HG02970 (cell line): Measurements from ENCODE around the gene EXOC4.
"Not testable (repeated sequence)": the region's sequence is repeated elsewhere in the genome, so short reads cannot be mapped to it uniquely, and the experiment has no call there.

Experiments used
- ATAC-seq: cut with Tn5 transposase; IDR thresholded peaks from one replicate; pipeline ENCODE4 v1.9.1; 2021; ENCODE audit warnings: mild to moderate bottlenecking, moderate library complexity, moderate number of reproducible peaks; ENCODE audit not compliant: unreplicated experiment, low FRiP score

Gene EXOC4

GRCh38 chr7:133873631-133874030 lies 620.8 kb downstream of the EXOC4 start:
- no peak for ATAC-seq

GRCh38 chr7:133883591-133883990 lies 630.7 kb downstream of the EXOC4 start:
- ATAC-seq = no peak

DNA sequence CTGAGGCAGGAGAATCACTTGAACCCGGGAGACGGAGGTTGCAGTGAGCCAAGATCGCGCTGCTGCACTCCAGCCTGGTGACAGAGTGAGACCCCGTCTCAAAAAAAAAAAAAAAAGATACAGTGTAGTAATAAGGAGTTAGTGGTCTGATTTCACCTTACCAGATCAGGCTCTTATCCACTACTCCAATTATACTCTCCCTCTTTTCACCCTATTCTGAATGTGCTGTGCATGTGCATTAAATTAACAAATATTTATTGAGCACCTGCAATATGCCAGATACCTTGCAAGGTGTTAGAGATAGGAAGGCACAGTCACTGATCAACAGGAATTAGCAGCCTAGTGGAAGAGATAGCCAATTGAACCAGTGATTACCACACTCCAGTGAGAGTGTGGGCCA lies 632.3 kb downstream of the EXOC4 start:
- no peak for ATAC-seq

- no peak for ATAC-seq
These were observed 633.2 kb downstream of the EXOC4 start for GRCh38 chr7:133886086-133886485.

GRCh38 chr7:133886797-133887196 lies 633.9 kb downstream of the EXOC4 start:
- ATAC-seq = no peak

GRCh38 chr7:133887459-133887858 lies 634.6 kb downstream of the EXOC4 start:
- ATAC-seq = no peak

- no peak for ATAC-seq
These were observed 635.4 kb downstream of the EXOC4 start for GRCh38 chr7:133888061-133888930.

- ATAC-seq = no peak
These were observed 651.9 kb downstream of the EXOC4 start for GRCh38 chr7:133904776-133905175.

GRCh38 chr7:133906553-133906952 lies 653.7 kb downstream of the EXOC4 start:
- not testable (repeated sequence) for ATAC-seq

GRCh38 chr7:133910761-133911160 lies 657.9 kb downstream of the EXOC4 start:
- no peak for ATAC-seq

- no peak for ATAC-seq
These were observed 658.8 kb downstream of the EXOC4 start for GRCh38 chr7:133911724-133912123.

DNA sequence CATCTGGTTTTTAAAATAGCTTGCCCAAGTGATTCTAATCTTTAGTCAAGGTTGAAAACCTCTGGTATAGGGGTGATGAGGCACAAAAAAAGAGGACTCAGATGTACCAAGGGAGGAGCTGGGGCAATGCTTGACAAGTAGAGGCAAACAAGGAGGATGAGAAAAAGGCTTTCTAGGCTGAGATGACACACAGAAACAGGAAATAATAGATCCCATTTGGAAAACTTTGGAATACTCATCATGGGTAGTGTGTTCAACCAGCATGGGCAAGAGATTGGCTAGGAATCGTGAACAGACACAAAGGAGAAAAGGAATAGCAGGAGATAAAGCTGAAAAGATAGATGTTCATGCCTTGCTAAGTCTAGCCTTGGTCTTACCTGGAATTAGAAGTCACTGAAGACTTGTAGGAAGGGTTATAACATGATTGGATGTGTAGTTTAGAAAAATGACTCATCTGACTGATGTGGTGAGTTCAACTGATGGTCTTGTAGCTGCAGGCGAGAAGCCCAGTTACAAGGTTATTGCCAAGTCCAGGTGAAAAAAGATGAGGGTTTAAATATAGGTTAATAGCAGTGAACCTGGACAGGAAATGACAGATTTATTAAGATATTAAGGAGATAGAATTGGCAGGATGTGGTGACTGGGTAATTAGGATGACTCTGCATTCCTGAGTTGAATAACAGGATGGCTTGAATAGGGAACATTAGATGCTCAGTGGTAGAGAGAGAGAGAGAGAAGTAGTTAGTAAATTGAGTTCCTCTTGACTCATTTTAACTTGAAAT lies 660.2 kb downstream of the EXOC4 start:
- ATAC-seq = no peak

GRCh38 chr7:133916621-133917020 lies 663.7 kb downstream of the EXOC4 start:
- no peak for ATAC-seq

GRCh38 chr7:133919810-133920209 lies 666.9 kb downstream of the EXOC4 start:
- no peak for ATAC-seq

DNA sequence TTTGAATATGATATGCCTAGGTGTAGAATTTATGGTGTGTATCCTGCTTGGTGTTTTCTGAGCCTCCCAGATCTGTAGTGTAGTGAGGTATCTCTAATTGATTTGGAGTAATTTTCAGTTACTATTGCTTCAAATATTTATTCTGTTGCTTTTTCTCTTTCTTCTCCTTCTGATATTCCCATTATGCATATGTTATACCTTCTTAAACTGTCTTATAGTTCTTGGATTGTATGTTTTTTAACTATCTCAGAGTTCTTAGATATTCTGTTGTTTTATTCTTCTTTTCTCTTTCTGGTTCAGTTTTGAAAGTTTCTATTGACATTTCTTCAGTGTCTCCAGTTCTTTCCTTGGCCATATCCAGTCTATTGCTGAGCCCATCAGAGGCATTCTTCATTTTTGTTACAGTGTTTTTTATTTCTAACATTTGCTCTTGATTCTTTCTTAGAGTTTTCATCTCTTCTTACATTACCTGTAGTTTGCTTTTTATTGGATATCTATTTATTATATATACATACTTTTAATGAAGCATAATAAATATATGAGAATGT lies 668.8 kb downstream of the EXOC4 start:
- no peak for ATAC-seq

DNA sequence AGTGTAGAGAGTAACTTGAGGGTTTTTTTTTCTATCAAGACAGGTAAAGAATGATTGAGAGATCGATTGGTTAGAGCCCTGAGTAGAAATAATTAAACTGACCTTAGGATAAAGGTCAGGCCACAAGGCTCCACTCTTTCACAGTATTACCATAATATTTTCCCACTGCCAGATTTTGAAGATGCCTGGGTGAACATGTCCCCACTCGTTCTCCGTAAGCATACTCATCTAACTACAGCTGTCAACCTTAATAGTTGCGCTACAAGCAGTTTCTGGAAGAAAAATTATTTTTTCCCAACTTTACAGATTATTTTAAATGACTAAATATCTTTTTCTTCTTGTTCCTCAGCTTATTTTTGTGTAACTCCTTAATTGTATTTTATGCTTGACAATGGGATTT lies 671.1 kb downstream of the EXOC4 start:
- no peak for ATAC-seq

- no peak for ATAC-seq
These were observed 678.2 kb downstream of the EXOC4 start for GRCh38 chr7:133931053-133931452.

DNA sequence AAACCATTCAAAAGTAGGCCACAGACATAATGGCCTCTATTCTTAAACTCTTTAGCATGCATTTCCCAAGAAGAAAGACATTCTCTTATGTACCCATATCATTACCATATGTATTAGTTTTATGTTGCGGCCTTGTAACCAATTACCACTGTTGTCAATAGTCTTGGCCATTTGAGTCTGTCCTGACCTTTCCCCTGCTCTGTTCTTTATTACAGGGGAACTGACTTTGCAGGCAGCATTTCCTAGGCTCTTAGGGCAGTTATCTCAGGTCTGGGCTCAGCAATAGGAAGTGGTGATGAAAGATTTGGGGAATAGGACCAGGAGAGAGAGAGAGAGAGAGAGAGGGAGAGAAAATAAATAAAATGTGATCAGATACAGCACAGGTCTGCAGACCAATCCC lies 679.7 kb downstream of the EXOC4 start:
- ATAC-seq = no peak

- ATAC-seq = no peak
These were observed 681.5 kb downstream of the EXOC4 start for GRCh38 chr7:133934262-133934976.

GRCh38 chr7:133934977-133935330 lies 682.1 kb downstream of the EXOC4 start:
- no peak for ATAC-seq

GRCh38 chr7:133936074-133936473 lies 683.2 kb downstream of the EXOC4 start:
- ATAC-seq = no peak
